HepG2 (cell line): ENCODE data around the gene ATG13. TPM values are rescaled to one million over a fixed set of nuclear protein-coding genes. Genes with fewer than 3 reads are reported as not detected.

Experiments
- AKNA ChIP-seq: sonication (generic); formaldehyde crosslinking; IDR thresholded peaks from 2 replicates; pipeline ENCODE4 v1.4.0; 2020; ENCODE audit warnings: missing genetic modification reagents, borderline replicate concordance
- CENPT ChIP-seq: sonication (generic); formaldehyde crosslinking; IDR thresholded peaks from 2 replicates; pipeline ENCODE4 v1.8.0; 2022; ENCODE audit warnings: low read depth, mild to moderate bottlenecking, moderate library complexity, missing genetic modification reagents
- ELK4 ChIP-seq: sonication (generic); formaldehyde crosslinking; IDR thresholded peaks from 2 replicates; pipeline ENCODE4 v1.9.0; 2021; ENCODE audit warnings: missing genetic modification reagents, borderline replicate concordance
- ETV6 ChIP-seq: sonication (generic); formaldehyde crosslinking; conservative IDR thresholded peaks from 2 replicates; pipeline ENCODE4 v1.4.0; 2020; ENCODE audit warnings: missing genetic modification reagents
- ISL2 ChIP-seq: sonication (generic); formaldehyde crosslinking; IDR thresholded peaks from 2 replicates; pipeline ENCODE4 v1.5.0; 2020; ENCODE audit warnings: missing genetic modification reagents
- NFKB2 ChIP-seq: sonication (generic); formaldehyde crosslinking; IDR thresholded peaks from 2 replicates; pipeline ENCODE4 v1.4.0; 2020; ENCODE audit warnings: missing genetic modification reagents, borderline replicate concordance
- NONO ChIP-seq, 2 experiments: fragments of 450-650 bp in 1 of 2; sonication (generic) in 1 of 2; formaldehyde crosslinking in 1 of 2; IDR thresholded peaks in 1 of 2; conservative IDR thresholded peaks in 1 of 2; 2 replicates each; pipeline versions ENCODE4 v1.6.1 to v1.8.0; 2017 to 2022; ENCODE audit warnings: mild to moderate bottlenecking in 1 of 2, missing genetic modification reagents in 1 of 2, moderate library complexity in 1 of 2
- POLR2A ChIP-seq, 2 experiments: IDR thresholded peaks; 2 replicates each; pipeline ENCODE4 v1.6.1; 2011; ENCODE audit warnings: low read depth in 2 of 2, low read length in 2 of 2, mild to moderate bottlenecking in 1 of 2, moderate library complexity in 1 of 2; ENCODE audit not compliant: insufficient read depth in 1 of 2
- SALL2 ChIP-seq: sonication (generic); formaldehyde crosslinking; IDR thresholded peaks from 2 replicates; pipeline ENCODE4 v1.8.1; 2023; ENCODE audit warnings: mild to moderate bottlenecking, missing genetic modification reagents, inconsistent platforms
- SMAD3 ChIP-seq: sonication (generic); formaldehyde crosslinking; IDR thresholded peaks from 2 replicates; pipeline ENCODE4 v1.4.0; 2020; ENCODE audit warnings: missing genetic modification reagents
- SP1 ChIP-seq, 2 experiments: fragments of 450-650 bp in 1 of 2; sonication (generic) in 1 of 2; formaldehyde crosslinking in 1 of 2; IDR thresholded peaks; 2 replicates each; pipeline versions ENCODE4 v1.4.0 to v1.6.1; 2016 to 2020; ENCODE audit warnings: missing genetic modification reagents in 1 of 2
- TEAD3 ChIP-seq: optimal IDR thresholded peaks from 2 replicates; pipeline ENCODE3; 2016; ENCODE audit warnings: borderline replicate concordance
- THAP8 ChIP-seq: sonication (generic); formaldehyde crosslinking; IDR thresholded peaks from 2 replicates; pipeline ENCODE4 v1.5.1; 2020; ENCODE audit warnings: missing genetic modification reagents, mild to moderate bottlenecking, borderline replicate concordance
- ZGPAT ChIP-seq: IDR thresholded peaks from 2 replicates; pipeline ENCODE4 v1.6.1; 2016; ENCODE audit warnings: mild to moderate bottlenecking
- ZNF225 ChIP-seq: sonication (generic); formaldehyde crosslinking; IDR thresholded peaks from 2 replicates; pipeline ENCODE4 v1.4.0; 2020; ENCODE audit warnings: mild to moderate bottlenecking, missing genetic modification reagents
- ZNF230 ChIP-seq: sonication (generic); formaldehyde crosslinking; IDR thresholded peaks from 2 replicates; pipeline ENCODE4 v1.4.0; 2020; ENCODE audit warnings: mild to moderate bottlenecking, missing genetic modification reagents
- ZZZ3 ChIP-seq: sonication (generic); formaldehyde crosslinking; IDR thresholded peaks from 2 replicates; pipeline ENCODE4 v1.4.0; 2020; ENCODE audit warnings: missing genetic modification reagents, mild to moderate bottlenecking, borderline replicate concordance
- polyA plus RNA-seq, 8 experiments: library from polyadenylated mRNA; depleted of rRNA in 3 of 8; stranded (reverse) in 7 of 8; unstranded in 1 of 8; fragments of >200 nt; fragmentation: Illumina TruSeq in 4 of 8; extraction: Trizol in 4 of 8; gene quantifications; 2 replicates each; pipeline versions ENCODE4 v1.2.1 to v1.2.3, GENCODE V29; 2011 to 2016; ENCODE audit warnings: low read depth in 4 of 8, missing spikeins in 1 of 8, mixed read lengths in 1 of 8; ENCODE audit not compliant: insufficient read depth in 1 of 8
- total RNA-seq, 5 experiments: library from RNA; depleted of rRNA; stranded (reverse); fragments of >200 nt; fragmentation: Illumina TruSeq; extraction: Trizol; gene quantifications; 2 replicates each; pipeline ENCODE4 v1.2.3, GENCODE V29; 2016; ENCODE audit warnings: low read depth in 1 of 5
- TF ChIP-seq, protein P1 (sequence below): sonication (generic); formaldehyde crosslinking; IDR thresholded peaks from 2 replicates; pipeline ENCODE4 v1.4.0; 2020; ENCODE audit warnings: missing genetic modification reagents

The ATG13 gene
- total and polyA plus RNA-seq, 2 of the 13 experiments (the other 11 are each of a cell fraction or from before 2014, with no cell fraction given): 55.0 to 77.3 TPM

DNA sequence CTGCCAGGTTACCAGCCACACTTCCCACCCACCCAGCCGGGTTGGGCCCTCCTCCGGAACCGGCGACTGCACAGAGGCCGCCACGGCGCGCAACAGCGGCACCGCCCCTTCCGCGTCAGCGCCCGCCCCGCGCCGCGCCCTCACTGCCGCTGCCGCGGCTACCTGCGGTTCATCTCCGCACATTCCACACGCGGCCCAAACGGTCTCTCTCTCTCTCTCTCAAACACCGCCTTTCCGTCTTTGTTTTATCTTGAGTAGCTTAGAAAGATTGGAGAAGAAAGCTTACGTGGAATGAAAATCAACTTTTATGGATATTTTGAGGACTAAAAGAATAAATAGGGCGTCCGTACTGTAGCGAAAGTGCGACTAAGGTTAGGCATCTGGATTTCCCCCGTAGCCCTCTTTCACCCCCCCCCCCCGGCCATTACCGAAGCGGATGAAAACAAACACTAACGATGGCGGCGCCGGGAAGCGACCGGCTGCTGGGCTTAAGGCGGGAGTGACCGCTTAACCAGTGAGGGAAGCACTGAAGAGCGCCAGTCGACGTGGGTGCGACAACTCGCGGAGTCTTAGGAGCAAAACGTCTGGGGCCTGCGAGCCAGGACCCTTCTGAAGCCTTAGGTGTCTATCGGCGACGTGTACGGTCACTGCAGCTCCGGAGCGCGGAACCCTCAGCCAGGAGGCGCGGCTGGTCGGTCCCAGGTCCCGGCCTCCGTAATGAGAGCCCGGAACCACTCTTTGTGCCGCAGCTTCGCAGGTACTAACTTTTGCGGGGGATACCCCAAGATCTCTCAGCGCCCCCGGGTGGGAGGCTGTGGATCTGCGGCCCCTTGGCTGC is at the start of gene ATG13, which contains the start of gene HARBI1 (continued):
- TF ChIP-seq, protein P1, sequence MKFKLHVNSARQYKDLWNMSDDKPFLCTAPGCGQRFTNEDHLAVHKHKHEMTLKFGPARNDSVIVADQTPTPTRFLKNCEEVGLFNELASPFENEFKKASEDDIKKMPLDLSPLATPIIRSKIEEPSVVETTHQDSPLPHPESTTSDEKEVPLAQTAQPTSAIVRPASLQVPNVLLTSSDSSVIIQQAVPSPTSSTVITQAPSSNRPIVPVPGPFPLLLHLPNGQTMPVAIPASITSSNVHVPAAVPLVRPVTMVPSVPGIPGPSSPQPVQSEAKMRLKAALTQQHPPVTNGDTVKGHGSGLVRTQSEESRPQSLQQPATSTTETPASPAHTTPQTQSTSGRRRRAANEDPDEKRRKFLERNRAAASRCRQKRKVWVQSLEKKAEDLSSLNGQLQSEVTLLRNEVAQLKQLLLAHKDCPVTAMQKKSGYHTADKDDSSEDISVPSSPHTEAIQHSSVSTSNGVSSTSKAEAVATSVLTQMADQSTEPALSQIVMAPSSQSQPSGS: 0 out of 2 replicates have a peak, but pooled peaks have one; percentile 32
- no peak for TF ChIP-seq AKNA (CRISPR knock-in tag)
- peak; percentile 76 for TF ChIP-seq ZGPAT (CRISPR knock-in tag)
- peak; percentile 17 for TF ChIP-seq TEAD3 (CRISPR knock-in tag)
- no peak for TF ChIP-seq CENPT (CRISPR knock-in tag)
- TF ChIP-seq NFKB2: peak; percentile 20; the same call in 1 of the 2 replicates
- TF ChIP-seq ZZZ3 (CRISPR knock-in tag): no peak
- TF ChIP-seq ZNF225: 0 out of 2 replicates have a peak, but pooled peaks have one; percentile 73
- peak in 1 of 2 experiments; percentile 45; a peak in 3 of 4 replicates for TF ChIP-seq POLR2A (IDR thresholded peaks at IDR 0.05; ENCODE audit: insufficient read depth in 1 of 2, low read depth in 2 of 2, low read length in 2 of 2)
- no peak for TF ChIP-seq NONO (IDR thresholded peaks at IDR 0.05)
- TF ChIP-seq NONO (CRISPR knock-in tag; conservative IDR thresholded peaks at IDR 0.05): peak; percentile 61
- TF ChIP-seq ZNF230: 0 out of 2 replicates have a peak, but pooled peaks have one; percentile 9
- no peak for TF ChIP-seq ELK4
- no peak for TF ChIP-seq THAP8
- TF ChIP-seq SMAD3: peak; percentile 48
- TF ChIP-seq ETV6 (CRISPR knock-in tag): 0 out of 2 replicates have a peak, but pooled peaks have one; percentile 11
- no peak for TF ChIP-seq SP1 (IDR thresholded peaks at IDR 0.05)
- peak; percentile 82 for TF ChIP-seq SP1 (CRISPR knock-in tag; IDR thresholded peaks at IDR 0.05)
- 0 out of 2 replicates have a peak, but pooled peaks have one; percentile 6 for TF ChIP-seq SALL2
- peak; percentile 1; the same call in 1 of the 2 replicates for TF ChIP-seq ISL2 (CRISPR knock-in tag)
